ENCODE results near the gene COL6A3. TPM values are rescaled to one million over a fixed set of nuclear protein-coding genes. Genes with fewer than 3 reads are reported as not detected.

COL6A3 gene
- total and polyA plus RNA-seq, 7 donors: 2.8 to 715 (median 233) TPM

DNA sequence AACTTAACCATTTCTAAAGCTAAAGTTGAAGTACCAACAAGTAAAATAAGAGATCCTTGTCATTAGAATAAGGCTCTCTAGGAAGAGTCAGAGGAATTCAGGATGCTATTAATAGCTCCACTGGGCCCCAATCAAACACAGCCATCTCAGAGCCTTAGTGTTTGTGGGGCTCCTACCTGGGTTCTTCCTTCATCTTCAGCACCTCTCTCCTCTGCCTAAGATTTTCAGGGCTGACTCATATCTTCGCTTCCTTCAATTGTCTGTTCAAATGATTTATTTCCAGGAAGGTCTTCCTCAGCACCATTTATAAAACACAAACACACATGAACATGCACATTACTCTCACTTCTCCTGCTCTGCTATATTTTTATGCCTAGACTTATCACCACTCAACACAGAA lies 119.5 kb downstream of the COL6A3 start:
- Histone ChIP-seq H3K27ac (peak overlapping the region; percentile 25 to 90 (median 86)), H3K36me3 (no peaks in the 10 kb centered on the region), H3K9me3 (no peaks in the 10 kb centered on the region), H3K4me3 (no peak overlapping the region), H3K27me3 (no peaks in the 10 kb centered on the region), H3K4me1 (peaks cover 0 to 87% (median 75%) of the 10 kb centered on the region in 4 donors)
- DNase-seq: no peak
- intact Hi-C loops (cut with DNase I): loop anchor here (5.0 kb wide), 1 partner anchor 167 kb away; no protein-coding TSS in a partner anchor
- TF ChIP-seq, protein P1, sequence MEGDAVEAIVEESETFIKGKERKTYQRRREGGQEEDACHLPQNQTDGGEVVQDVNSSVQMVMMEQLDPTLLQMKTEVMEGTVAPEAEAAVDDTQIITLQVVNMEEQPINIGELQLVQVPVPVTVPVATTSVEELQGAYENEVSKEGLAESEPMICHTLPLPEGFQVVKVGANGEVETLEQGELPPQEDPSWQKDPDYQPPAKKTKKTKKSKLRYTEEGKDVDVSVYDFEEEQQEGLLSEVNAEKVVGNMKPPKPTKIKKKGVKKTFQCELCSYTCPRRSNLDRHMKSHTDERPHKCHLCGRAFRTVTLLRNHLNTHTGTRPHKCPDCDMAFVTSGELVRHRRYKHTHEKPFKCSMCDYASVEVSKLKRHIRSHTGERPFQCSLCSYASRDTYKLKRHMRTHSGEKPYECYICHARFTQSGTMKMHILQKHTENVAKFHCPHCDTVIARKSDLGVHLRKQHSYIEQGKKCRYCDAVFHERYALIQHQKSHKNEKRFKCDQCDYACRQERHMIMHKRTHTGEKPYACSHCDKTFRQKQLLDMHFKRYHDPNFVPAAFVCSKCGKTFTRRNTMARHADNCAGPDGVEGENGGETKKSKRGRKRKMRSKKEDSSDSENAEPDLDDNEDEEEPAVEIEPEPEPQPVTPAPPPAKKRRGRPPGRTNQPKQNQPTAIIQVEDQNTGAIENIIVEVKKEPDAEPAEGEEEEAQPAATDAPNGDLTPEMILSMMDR (IDR thresholded peaks at IDR 0.05): no peak
- TF ChIP-seq POLR2AphosphoS5 (IDR thresholded peaks at IDR 0.05): no peak
- TF ChIP-seq POLR2A (IDR thresholded peaks at IDR 0.05): no peak
- TF ChIP-seq EP300 (IDR thresholded peaks at IDR 0.05): no peak
- 89 to 90% methylated on average over 1 of the region's 1 CpG for WGBS, 2 donors

DNA sequence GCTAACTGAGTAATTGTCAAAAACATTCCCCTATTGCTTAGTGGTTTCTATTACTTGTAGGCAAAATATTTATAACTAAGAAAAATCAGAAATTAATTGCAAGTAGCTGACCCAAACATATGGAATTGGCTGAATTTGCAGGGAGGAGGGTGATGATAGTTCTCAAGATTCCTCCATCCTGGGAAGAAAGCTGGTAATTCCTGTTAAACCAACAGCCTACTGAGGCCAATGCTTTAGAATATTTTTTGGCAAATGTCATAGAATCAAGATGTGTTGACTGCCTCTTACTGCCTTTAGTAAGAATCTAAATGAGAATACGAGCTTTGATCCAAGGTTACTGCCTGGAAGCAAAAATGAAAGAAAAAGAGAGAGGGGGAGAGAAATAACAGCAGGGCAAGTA lies 120.0 kb downstream of the COL6A3 start:
- Histone ChIP-seq H3K36me3 (no peaks in the 10 kb centered on the region), H3K9me3 (no peaks in the 10 kb centered on the region), H3K4me3 (no peak overlapping the region), H3K27me3 (no peaks in the 10 kb centered on the region), H3K4me1 (peaks cover 0 to 85% (median 75%) of the 10 kb centered on the region in 4 donors), H3K27ac (peak overlapping the region; percentile 25 to 90 (median 86))
- no peak for TF ChIP-seq EP300 (IDR thresholded peaks at IDR 0.05)
- no peak for TF ChIP-seq POLR2AphosphoS5 (IDR thresholded peaks at IDR 0.05)
- TF ChIP-seq, protein P1 (IDR thresholded peaks at IDR 0.05): no peak
- no peak for TF ChIP-seq POLR2A (IDR thresholded peaks at IDR 0.05)
- WGBS, 2 donors: 62 to 66% methylated on average over 1 of the region's 1 CpG
- DNase-seq: no peak
- intact Hi-C loops (cut with DNase I): loop anchor here (5.0 kb wide), 1 partner anchor 167 kb away; no protein-coding TSS in a partner anchor

DNA sequence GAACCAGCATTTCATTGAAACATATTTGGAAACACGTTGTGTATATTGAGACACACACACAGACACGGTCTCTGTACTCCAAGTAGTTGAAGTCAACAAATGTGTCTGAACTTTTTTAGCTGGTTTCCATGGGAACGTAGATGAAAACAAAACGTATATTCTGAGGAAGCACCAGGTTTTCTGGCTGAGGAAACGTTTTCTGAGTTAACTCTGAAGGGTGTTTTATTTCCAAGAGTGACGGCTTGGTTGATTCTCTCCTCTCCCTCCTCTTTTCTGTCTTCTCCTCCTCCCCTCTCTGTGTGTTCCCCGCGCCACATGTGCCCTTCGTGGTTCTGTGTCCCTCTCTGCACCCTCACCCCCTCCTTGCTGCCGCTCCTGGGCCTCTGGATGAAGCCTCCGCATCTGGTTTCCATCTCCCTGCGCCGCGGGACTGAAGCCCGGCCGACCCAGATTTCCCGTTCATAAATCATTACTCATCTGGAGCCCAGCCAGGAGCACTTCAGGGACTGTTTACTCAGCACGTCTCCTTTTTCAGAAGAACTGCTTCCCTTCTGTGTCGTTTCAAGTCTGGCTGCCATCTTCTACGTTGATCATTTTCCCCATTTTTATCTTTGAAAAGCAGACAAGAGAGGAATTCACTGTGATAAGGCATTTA lies 122.7 kb downstream of the COL6A3 start:
- H3K27me3 ChIP-seq: no peaks in the 10 kb centered on the region
- no peak overlapping the region for H3K4me3 ChIP-seq
- peak; percentile 99 for DNase-seq
- 1% methylated on average over 20 of the region's 20 CpGs for WGBS, 2 donors
- TF ChIP-seq EP300 (IDR thresholded peaks at IDR 0.05): peak; percentile 84 to 95 (median 94)
- peak; percentile 98 to 99 (median 99) for TF ChIP-seq POLR2AphosphoS5 (IDR thresholded peaks at IDR 0.05)
- TF ChIP-seq, protein P1 (IDR thresholded peaks at IDR 0.05): no peak
- TF ChIP-seq POLR2A (IDR thresholded peaks at IDR 0.05): no peak
- H3K36me3 ChIP-seq: no peaks in the 10 kb centered on the region
- H3K9me3 ChIP-seq: no peaks in the 10 kb centered on the region
- intact Hi-C loops (cut with DNase I): loop anchor here (1.0 to 5.0 kb wide), 2 partner anchors 24 to 164 kb away; no protein-coding TSS in a partner anchor
- H3K27ac ChIP-seq: peak overlapping the region; percentile 78 to 90 (median 86)
- H3K4me1 ChIP-seq: peaks cover 0 to 72% (median 52%) of the 10 kb centered on the region in 4 donors

DNA sequence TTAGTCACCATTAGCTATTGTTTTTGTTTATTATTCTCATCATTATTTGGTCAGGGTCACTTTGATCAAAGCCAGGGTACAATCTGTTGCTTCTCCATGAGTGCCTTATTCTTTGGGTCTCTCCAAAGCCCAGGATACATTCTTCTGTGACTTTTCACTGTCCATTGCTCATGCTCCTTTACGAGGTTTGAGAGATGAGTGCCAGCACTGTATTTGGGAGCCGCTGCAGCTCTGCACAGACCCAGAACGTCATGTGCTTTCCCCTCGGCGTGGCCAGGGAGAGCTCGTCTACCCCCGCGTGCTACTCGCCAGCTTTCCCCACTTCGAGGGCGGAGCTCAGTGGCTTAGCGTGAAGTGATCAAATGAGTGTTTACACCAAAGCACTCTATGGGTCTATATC lies 123.7 kb downstream of the COL6A3 start:
- intact Hi-C loops (cut with DNase I): loop anchor here (5.0 kb wide), 1 partner anchor 163 kb away; no protein-coding TSS in a partner anchor
- Histone ChIP-seq H3K27me3 (no peaks in the 10 kb centered on the region), H3K4me1 (peaks cover 0 to 62% (median 47%) of the 10 kb centered on the region in 4 donors), H3K27ac (peak overlapping the region; percentile 78 to 90 (median 86)), H3K36me3 (no peaks in the 10 kb centered on the region), H3K9me3 (no peaks in the 10 kb centered on the region), H3K4me3 (no peak overlapping the region)
- 42 to 63% methylated on average over 12 of the region's 12 CpGs for WGBS, 2 donors
- DNase-seq: peak; percentile 98
- TF ChIP-seq POLR2A (IDR thresholded peaks at IDR 0.05) (no peak), POLR2AphosphoS5 (IDR thresholded peaks at IDR 0.05) (peak; percentile 83 to 95 (median 91)), EP300 (IDR thresholded peaks at IDR 0.05) (peak; percentile 51 to 85 (median 70))

DNA sequence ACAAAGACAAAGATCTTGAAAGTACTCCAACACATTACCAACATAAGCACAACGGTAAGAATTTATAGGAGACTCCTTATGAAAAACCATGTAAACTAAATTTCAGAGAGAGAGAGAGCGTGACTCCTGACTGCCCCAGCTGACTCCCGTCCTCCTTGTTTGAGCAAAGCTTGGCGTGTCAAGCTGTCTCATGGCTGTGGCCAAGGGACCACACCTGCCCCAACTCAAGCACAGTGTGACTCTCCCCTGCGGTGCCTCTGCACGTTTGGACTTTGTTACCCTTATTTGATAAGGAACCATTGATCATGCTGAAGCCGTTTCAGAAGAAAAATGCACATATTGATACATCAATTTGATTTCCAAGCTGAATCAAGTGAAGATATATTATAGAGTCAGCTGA lies 124.8 kb downstream of the COL6A3 start:
- Histone ChIP-seq H3K36me3 (no peaks in the 10 kb centered on the region), H3K4me1 (peaks cover 0 to 51% (median 43%) of the 10 kb centered on the region in 4 donors), H3K9me3 (no peaks in the 10 kb centered on the region), H3K27me3 (no peaks in the 10 kb centered on the region), H3K4me3 (no peak overlapping the region), H3K27ac (peak overlapping the region; percentile 78 to 90 (median 86))
- peak; percentile 73 for DNase-seq
- intact Hi-C loops (cut with DNase I): loop anchor here (5.0 kb wide), 1 partner anchor 82 kb away; no protein-coding TSS in a partner anchor
- TF ChIP-seq POLR2AphosphoS5 (IDR thresholded peaks at IDR 0.05) (peak in 3 of 4 donors; percentile 31 to 71 (median 34)), EP300 (IDR thresholded peaks at IDR 0.05) (no peak), POLR2A (IDR thresholded peaks at IDR 0.05) (no peak)
- TF ChIP-seq, protein P1 (IDR thresholded peaks at IDR 0.05): no peak
- WGBS, 2 donors: 25 to 72% methylated on average over 7 of the region's 7 CpGs

Data from sigmoid colon (tissue), 7 donors.